RWPE2 (cell line): ENCODE results near the gene GIMAP8.

Source experiments
- ATAC-seq: fragments of 200-7000 bp; cut with Tn5 transposase; 3 replicates; pipeline ENCODE4 v1.9.1; 2021; ENCODE audit warnings: low read depth
- DNase-seq: peaks from one replicate; pipeline ENCODE4 v3.0.0-alpha.2; 2020; ENCODE audit warnings: low spot score
- H3K27ac ChIP-seq: fragments of 450-650 bp; 2 replicates; pipeline ENCODE4 v1.5.1; 2017; ENCODE audit warnings: mild to moderate bottlenecking; ENCODE audit not compliant: poor library complexity, severe bottlenecking
- H3K27me3 ChIP-seq: fragments of 250-450 bp; sonication (Bioruptor Pico); 2 replicates; pipeline ENCODE4 v1.5.1; 2021; ENCODE audit warnings: mild to moderate bottlenecking, moderate library complexity; ENCODE audit not compliant: insufficient read depth, poor library complexity, severe bottlenecking
- H3K36me3 ChIP-seq: fragments of 250-450 bp; sonication (Bioruptor Pico); 2 replicates; pipeline ENCODE4 v1.5.1; 2020; ENCODE audit warnings: low read depth, mild to moderate bottlenecking, moderate library complexity
- H3K4me1 ChIP-seq: fragments of 250-450 bp; sonication (Bioruptor Pico); 2 replicates; pipeline ENCODE4 v1.5.1; 2021; ENCODE audit warnings: mild to moderate bottlenecking, moderate library complexity; ENCODE audit not compliant: insufficient read depth, poor library complexity, severe bottlenecking
- H3K4me3 ChIP-seq: fragments of 250-450 bp; sonication (Bioruptor Pico); 2 replicates; pipeline ENCODE4 v1.5.1; 2021; ENCODE audit warnings: mild to moderate bottlenecking, moderate library complexity; ENCODE audit not compliant: severe bottlenecking
- H3K9me3 ChIP-seq: fragments of 250-450 bp; sonication (Bioruptor Pico); 2 replicates; pipeline ENCODE4 v1.5.1; 2021; ENCODE audit warnings: mild to moderate bottlenecking, moderate library complexity; ENCODE audit not compliant: severe bottlenecking
- CTCF ChIP-seq: fragments of 450-650 bp; IDR thresholded peaks from one replicate; pipeline ENCODE4 v1.5.1; 2017; ENCODE audit warnings: mild to moderate bottlenecking, moderate library complexity; ENCODE audit not compliant: poor library complexity, severe bottlenecking

The GIMAP8 gene

GRCh38 chr7:150411606-150412005, 38.8 kb upstream of the GIMAP8 start:
- Histone ChIP-seq H3K4me1 (no peaks in the 10 kb centered on the region), H3K4me3 (no peak overlapping the region), H3K27me3 (no peaks in the 10 kb centered on the region), H3K36me3 (no peaks in the 10 kb centered on the region), H3K9me3 (no peaks in the 10 kb centered on the region), H3K27ac (no peak overlapping the region)
- no peak for DNase-seq
- ATAC-seq, result no peak
- no peak for TF ChIP-seq CTCF

DNA sequence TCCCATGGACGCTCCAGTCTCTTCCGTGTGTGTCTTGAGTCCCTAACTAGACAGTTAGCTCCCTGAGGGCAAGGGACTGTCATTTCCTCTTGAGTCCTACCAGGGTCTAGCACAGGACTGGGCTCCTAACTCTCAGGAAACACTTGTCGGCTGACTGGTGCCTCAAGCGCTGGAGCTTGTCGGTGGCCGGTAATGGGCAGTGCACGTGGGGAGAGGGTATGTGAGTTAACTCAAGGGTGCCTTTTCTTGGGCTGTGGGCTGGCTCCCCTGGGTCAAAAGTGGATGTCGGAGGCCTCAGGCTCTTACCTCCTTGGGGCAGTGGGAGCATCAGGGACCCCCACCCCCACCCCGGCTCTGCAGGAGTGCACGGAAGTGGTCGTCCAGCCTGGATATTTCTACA, 38.4 kb upstream of the GIMAP8 start:
- Histone ChIP-seq H3K27ac (no peak overlapping the region), H3K36me3 (no peaks in the 10 kb centered on the region), H3K4me3 (no peak overlapping the region), H3K4me1 (no peaks in the 10 kb centered on the region), H3K27me3 (no peaks in the 10 kb centered on the region), H3K9me3 (no peaks in the 10 kb centered on the region)
- DNase-seq (no peak), ATAC-seq (no peak)
- no peak for TF ChIP-seq CTCF

DNA sequence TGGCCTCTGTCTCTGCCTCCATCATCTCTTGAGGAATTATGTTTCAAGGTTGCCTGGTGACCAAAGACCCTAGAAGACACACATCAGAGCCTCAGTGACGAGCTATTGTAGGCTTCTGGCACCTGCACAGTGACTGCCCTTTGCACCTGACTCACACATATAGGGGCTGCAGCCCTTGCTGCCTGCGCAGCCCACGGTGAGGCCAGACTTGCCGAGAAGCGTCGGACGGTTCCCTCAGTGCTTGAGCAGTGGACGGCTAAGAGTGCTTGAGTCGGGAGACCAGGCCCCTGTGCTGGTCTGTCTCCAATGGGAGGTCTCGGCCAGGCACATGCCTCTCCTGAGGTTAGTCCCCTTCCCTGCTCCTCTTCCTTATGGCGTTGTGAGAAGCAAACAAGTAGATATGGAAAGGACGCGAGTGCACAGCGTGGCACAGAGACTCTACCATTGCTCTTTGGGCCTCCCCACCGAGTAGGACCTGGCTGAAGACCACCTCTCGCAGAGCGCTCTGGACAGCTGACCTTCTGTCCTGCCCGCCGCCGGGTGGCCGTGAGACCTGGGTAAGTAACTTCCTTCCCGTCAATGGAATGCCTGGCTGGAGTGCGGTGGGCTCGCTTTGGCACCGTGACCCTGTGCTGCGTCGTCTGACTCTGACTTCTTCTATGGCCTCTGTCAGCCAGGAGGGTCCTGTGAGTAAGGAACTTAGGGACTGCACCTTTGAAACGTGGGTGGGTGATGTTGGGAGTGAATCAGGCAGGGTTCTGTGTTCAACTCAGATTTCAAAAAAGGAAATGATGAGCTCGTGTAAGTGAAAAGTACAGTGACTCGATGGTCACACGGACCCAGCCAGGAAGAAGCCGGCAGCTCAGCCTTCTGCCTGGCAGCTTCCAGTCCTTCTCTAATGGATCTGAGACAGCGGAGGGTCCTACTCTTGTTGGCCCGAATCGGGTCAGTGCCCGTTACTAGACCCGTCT, 37.6 kb upstream of the GIMAP8 start:
- no peaks in the 10 kb centered on the region for H3K9me3 ChIP-seq
- no peaks in the 10 kb centered on the region for H3K4me1 ChIP-seq
- no peak overlapping the region for H3K27ac ChIP-seq
- ATAC-seq (no peak), DNase-seq (no peak)
- no peaks in the 10 kb centered on the region for H3K27me3 ChIP-seq
- no peak for TF ChIP-seq CTCF
- H3K4me3 ChIP-seq, result no peak overlapping the region
- H3K36me3 ChIP-seq, result no peaks in the 10 kb centered on the region

- no peak for TF ChIP-seq CTCF
- H3K36me3 ChIP-seq, result no peaks in the 10 kb centered on the region
- ATAC-seq (no peak), DNase-seq (no peak)
- H3K9me3 ChIP-seq, result no peaks in the 10 kb centered on the region
- no peaks in the 10 kb centered on the region for H3K27me3 ChIP-seq
- H3K4me1 ChIP-seq, result no peaks in the 10 kb centered on the region
- H3K27ac ChIP-seq, result no peak overlapping the region
- no peak overlapping the region for H3K4me3 ChIP-seq
Observed at GRCh38 chr7:150413640-150414081, 36.8 kb upstream of the GIMAP8 start.
